Right cardiac atrium (tissue), 5 donors: ENCODE data around the gene ANKRD11. TPM values are rescaled to one million over a fixed set of nuclear protein-coding genes. Genes with fewer than 3 reads are reported as not detected.

ENCODE experiments used
- ATAC-seq, 2 donors: fragments of 200-7000 bp; cut with Tn5 transposase; one replicate each; pipeline versions ENCODE4 v1.8.0 to v1.9.1; 2020; ENCODE audit warnings: moderate library complexity in 2 of 2, mild to moderate bottlenecking in 1 of 2
- DNase-seq, 3 donors: peaks; one replicate each; pipeline ENCODE4 v3.0.0-alpha.2; 2020
- H3K27ac ChIP-seq: one replicate; pipeline ENCODE4 v1.5.1; 2013; ENCODE audit warnings: mild to moderate bottlenecking, low read length, control low read depth, moderate library complexity
- H3K27me3 ChIP-seq: one replicate; pipeline ENCODE4 v1.6.1; 2013; ENCODE audit not compliant: control insufficient read depth, insufficient read depth
- H3K4me1 ChIP-seq: one replicate; pipeline ENCODE4 v1.6.1; 2013; ENCODE audit warnings: low read length; ENCODE audit not compliant: control insufficient read depth, insufficient read depth
- H3K4me3 ChIP-seq: one replicate; pipeline ENCODE4 v1.5.1; 2013; ENCODE audit warnings: low read length, control low read depth
- H3K9me3 ChIP-seq: one replicate; pipeline ENCODE4 v1.6.1; 2013; ENCODE audit warnings: low read length; ENCODE audit not compliant: control insufficient read depth
- WGBS: extraction: QIAGEN DNeasy Blood & Tissue Kit; methylation state at CpG from one replicate; pipeline ENCODE4 v1.1.7; 2013; 5-methylcytosine and 5-hydroxymethylcytosine counted together
- intact Hi-C, 4 donors: fragments of 100-400 bp; cut with DNase I; formaldehyde crosslinking; loops; one replicate each; pipeline versions ENCODE4 v1.11.0 to v1.14.0; 2022 to 2023
- polyA plus RNA-seq: library from polyadenylated mRNA; stranded (reverse); fragments of 200-250 nt; gene quantifications from one replicate; pipeline ENCODE4 v1.2.3, GENCODE V29; 2013
- total RNA-seq, 4 donors: library from RNA; stranded (reverse); fragmentation: NEBNext Ultra II Directional; extraction: Animal tissue kit (Norgen Biotek cat#: 25700); gene quantifications; one replicate each; pipeline ENCODE4 v1.2.1, GENCODE V29; 2021
- donor health status: healthy with polysubstance abuse.
- donor health status: DM: no; HTN: yes; CAD: no.
- donor health status: DM: no; HTN: no; CAD: no.
- donor health status: DM: no; HTN: yes; CAD: no; lungs with severe emphysema.
- donor health status: DM: yes; HTN: yes; CAD: no.

The ANKRD11 gene
- total and polyA plus RNA-seq, 5 donors: 75.3 to 98.9 (median 95.3) TPM

GRCh38 chr16:89402962-89403361, 87.4 kb downstream of the ANKRD11 start:
- intact Hi-C loops: loop anchor here in 1 of 4 donors (10.0 kb wide), 1 partner anchor 82 kb away; no protein-coding TSS in a partner anchor
- Histone ChIP-seq H3K27ac (no peak overlapping the region), H3K9me3 (no peaks in the 10 kb centered on the region), H3K27me3 (no peaks in the 10 kb centered on the region), H3K4me1 (peaks cover 20% of the 10 kb centered on the region), H3K4me3 (no peak overlapping the region)
- DNase-seq: peak in 1 of 3 donors; percentile 26
- no peak for ATAC-seq
- 73% methylated on average over 17 of the region's 17 CpGs for WGBS

- WGBS: 83% methylated on average over 27 of the region's 27 CpGs
Measured at GRCh38 chr16:89401641-89402445, 88.5 kb downstream of the ANKRD11 start.

DNA sequence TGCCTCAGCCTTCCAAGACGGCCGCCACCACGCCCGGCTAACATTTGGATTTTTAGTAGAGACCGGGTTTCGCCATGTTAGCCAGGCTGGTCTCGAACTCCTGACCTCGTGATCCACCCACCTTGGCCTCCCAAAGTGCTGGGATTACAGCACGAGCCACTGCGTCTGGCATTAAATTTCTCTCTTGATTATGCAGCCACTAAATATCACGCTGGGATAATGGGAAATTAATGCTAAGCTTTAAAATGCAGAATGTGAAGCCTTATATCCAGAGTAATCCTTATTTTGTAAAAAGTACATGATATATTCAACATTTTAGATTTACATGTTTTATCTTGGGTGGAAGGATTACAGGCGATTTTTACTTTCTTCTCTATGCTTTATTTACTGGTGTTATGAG, 89.2 kb downstream of the ANKRD11 start:
- Histone ChIP-seq H3K27me3 (no peaks in the 10 kb centered on the region), H3K4me1 (peaks cover 10% of the 10 kb centered on the region), H3K27ac (no peak overlapping the region), H3K9me3 (no peaks in the 10 kb centered on the region), H3K4me3 (no peak overlapping the region)
- peak in 1 of 3 donors; percentile 14 for DNase-seq
- no peak for ATAC-seq
- intact Hi-C loops: loop anchor here in 1 of 4 donors (10.0 kb wide), 1 partner anchor 84 kb away; no protein-coding TSS in a partner anchor
- 88% methylated on average over 12 of the region's 12 CpGs for WGBS

More at GRCh38 chr16:89401641-89402445, 88.5 kb downstream of the ANKRD11 start:
- ATAC-seq: no peak
- peak in 1 of 3 donors; percentile 18 for DNase-seq
- Histone ChIP-seq H3K9me3 (no peaks in the 10 kb centered on the region), H3K4me1 (peaks cover 15% of the 10 kb centered on the region), H3K4me3 (no peak overlapping the region), H3K27me3 (no peaks in the 10 kb centered on the region), H3K27ac (no peak overlapping the region)
- intact Hi-C loops: loop anchor here in 1 of 4 donors (10.0 kb wide), 1 partner anchor 83 kb away; no protein-coding TSS in a partner anchor

DNA sequence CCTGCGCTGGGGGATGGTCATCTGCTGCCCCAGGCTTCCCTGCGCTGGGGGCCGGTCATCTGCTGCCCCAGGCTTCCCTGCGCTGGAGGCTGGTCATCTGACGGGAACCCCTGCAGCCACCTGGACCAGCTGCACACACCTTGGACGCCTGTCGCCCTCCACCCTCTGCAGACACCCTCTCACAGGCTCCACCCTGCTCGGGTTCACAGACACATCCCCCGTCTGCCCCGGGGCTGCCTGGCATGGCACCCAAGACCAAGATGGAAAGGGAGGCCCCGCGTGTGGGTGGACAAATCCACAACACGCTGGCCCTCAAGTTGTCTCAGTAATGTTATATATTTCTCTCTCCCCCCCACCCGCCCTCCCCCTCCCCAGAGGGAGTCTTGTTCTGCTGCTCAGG, 89.6 kb downstream of the ANKRD11 start:
- Histone ChIP-seq H3K4me3 (no peak overlapping the region), H3K27ac (no peak overlapping the region), H3K9me3 (no peaks in the 10 kb centered on the region), H3K27me3 (no peaks in the 10 kb centered on the region), H3K4me1 (peaks cover 11% of the 10 kb centered on the region)
- ATAC-seq (no peak), DNase-seq (peak in 1 of 3 donors; percentile 41)
- WGBS: 81% methylated on average over 13 of the region's 14 CpGs
- intact Hi-C loops: loop anchor here in 1 of 4 donors (10.0 kb wide), 1 partner anchor 84 kb away; no protein-coding TSS in a partner anchor

DNA sequence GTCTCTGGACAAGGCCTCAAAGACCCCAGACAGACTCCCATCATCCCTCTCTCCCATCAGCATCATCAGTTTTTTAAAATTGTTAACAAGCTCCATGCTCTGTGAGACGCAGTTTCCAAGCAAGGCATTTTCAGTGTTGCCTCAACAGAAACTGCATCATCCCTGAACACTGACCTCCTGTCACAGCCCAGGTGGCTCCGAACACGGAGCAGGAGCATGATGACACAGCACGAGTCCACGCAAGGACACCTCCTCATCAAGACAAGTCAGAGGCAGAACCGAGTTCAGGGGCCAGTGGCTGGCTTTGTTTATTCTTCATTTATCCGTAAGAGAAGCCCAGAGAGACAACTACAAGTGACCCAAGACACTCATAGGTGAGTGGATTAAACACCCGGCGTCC, 91.4 kb downstream of the ANKRD11 start:
- Histone ChIP-seq H3K4me1 (peaks cover 9% of the 10 kb centered on the region), H3K4me3 (no peak overlapping the region), H3K9me3 (no peaks in the 10 kb centered on the region), H3K27me3 (no peaks in the 10 kb centered on the region), H3K27ac (no peak overlapping the region)
- no peak for ATAC-seq
- intact Hi-C loops: no loop called here
- peak in 1 of 3 donors; percentile 1 for DNase-seq
- WGBS: 77% methylated on average over 9 of the region's 9 CpGs

- no peaks in the 10 kb centered on the region for H3K27me3 ChIP-seq
- no peak overlapping the region for H3K27ac ChIP-seq
- WGBS: 85% methylated on average over 16 of the region's 16 CpGs
- DNase-seq (peak in 1 of 3 donors; percentile 51), ATAC-seq (no peak)
- intact Hi-C loops: no loop called here
- H3K9me3 ChIP-seq: no peaks in the 10 kb centered on the region
- H3K4me1 ChIP-seq: peaks cover 13% of the 10 kb centered on the region
- no peak overlapping the region for H3K4me3 ChIP-seq
Measured at GRCh38 chr16:89397331-89397861, 93.0 kb downstream of the ANKRD11 start.

GRCh38 chr16:89396156-89396555, 94.2 kb downstream of the ANKRD11 start:
- 80% methylated on average over 13 of the region's 13 CpGs for WGBS
- Histone ChIP-seq H3K4me3 (no peak overlapping the region), H3K27me3 (no peaks in the 10 kb centered on the region), H3K4me1 (peaks cover 13% of the 10 kb centered on the region), H3K9me3 (no peaks in the 10 kb centered on the region), H3K27ac (no peak overlapping the region)
- intact Hi-C loops: no loop called here
- ATAC-seq: no peak
- DNase-seq: no peak

DNA sequence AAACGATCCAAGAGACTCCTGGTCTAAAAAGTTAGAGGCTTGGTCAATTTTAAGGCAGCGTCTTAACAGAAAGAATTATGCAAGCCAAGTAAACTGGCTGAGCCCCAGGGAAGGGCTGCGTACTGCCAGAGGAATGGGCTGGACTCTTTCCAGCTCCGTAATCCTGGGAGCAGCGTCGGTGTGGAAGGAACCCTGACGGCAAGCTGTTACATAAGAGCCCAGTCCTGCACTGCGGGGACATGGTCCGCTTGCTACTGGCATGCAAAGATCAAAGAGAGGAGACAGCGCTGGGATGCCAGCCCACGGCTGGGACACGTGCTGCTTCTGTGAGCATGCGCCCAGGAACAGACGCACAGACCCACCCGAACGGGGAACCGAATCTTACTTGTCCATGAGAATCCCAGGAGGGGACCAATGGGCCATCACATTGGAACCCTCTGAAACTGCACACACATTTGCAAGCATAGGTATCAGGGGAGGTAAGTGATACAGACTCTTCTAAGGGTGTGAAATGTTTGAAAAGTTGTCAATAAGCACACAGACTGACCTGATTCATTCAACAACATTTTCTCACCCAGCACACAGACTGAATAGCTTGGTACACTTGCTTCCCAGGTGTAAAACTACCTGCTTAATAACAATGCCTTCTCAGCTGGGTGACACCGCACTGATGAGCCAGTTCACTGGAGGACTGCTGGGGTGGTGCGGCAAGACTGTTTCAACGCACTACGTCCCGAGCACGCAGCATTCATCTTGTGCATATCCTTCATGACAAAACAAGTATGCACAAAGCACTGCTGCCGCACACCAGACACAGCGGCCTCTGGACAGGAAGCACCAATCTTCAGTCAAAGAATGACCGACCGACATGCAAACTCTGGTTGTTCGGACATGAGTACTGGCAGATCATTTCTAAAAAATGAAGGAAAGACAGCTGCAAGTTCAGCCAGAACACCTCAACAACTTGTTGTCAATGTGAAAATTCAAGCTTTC, 94.9 kb downstream of the ANKRD11 start:
- peaks cover 13% of the 10 kb centered on the region for H3K4me1 ChIP-seq
- no peaks in the 10 kb centered on the region for H3K9me3 ChIP-seq
- peak; percentile 94 for ATAC-seq
- intact Hi-C loops: no loop called here
- H3K4me3 ChIP-seq: no peak overlapping the region
- H3K27ac ChIP-seq: peak overlapping the region; percentile 67
- peak; percentile 89 to 94 (median 92) for DNase-seq
- WGBS: 26% methylated on average over 28 of the region's 28 CpGs
- H3K27me3 ChIP-seq: no peaks in the 10 kb centered on the region

DNA sequence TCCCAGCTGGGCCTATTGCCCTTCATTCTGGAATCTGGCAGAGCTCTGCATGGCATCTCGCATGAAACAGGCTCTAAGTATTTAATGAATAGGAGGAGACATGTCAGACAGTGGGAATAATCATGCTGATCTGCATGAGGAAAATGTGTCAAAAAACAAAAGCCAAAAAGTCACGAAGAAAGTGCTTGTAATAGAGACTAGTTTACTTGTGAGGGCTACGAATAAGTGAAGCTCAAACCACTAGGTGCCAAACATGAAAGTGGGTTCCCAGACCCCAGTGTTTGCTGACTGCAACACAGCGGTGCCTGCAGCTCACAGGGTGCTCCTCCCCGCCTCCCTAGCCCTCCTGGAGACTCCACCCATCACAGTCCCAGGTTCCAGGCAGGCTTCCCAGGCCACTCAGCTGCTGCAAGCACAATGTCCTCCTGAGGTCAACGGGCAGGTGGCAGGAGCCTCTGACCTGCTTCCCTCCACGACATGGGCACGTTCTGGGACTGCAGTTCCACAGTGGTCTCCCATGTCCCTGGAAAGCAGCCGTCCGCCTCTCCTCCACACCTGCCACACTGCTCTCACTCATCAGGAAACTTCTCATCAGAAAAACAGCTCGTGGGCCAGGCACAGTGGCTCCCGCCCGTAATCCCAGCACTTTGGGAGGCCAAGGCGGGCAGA, 96.5 kb downstream of the ANKRD11 start:
- ATAC-seq: peak; percentile 29 to 30
- 77% methylated on average over 14 of the region's 14 CpGs for WGBS
- intact Hi-C loops: no loop called here
- H3K4me3 ChIP-seq: no peak overlapping the region
- H3K27ac ChIP-seq: no peak overlapping the region
- no peaks in the 10 kb centered on the region for H3K9me3 ChIP-seq
- DNase-seq: peak in 1 of 3 donors; percentile 66
- peaks cover 13% of the 10 kb centered on the region for H3K4me1 ChIP-seq
- no peaks in the 10 kb centered on the region for H3K27me3 ChIP-seq
